CD4-positive, alpha-beta T cell (primary cell): ENCODE data around the gene STPG4. TPM values are rescaled to one million over a fixed set of nuclear protein-coding genes. Genes with fewer than 3 reads are reported as not detected.

Source experiments
- ATAC-seq: fragments of 200-7000 bp; cut with Tn5 transposase; one replicate; pipeline ENCODE4 v1.10.0; 2022; ENCODE audit warnings: mild to moderate bottlenecking; ENCODE audit not compliant: poor library complexity
- CTCF ChIA-PET: fragments of 350-600 bp; sonication (Branson Sonifier 250); formaldehyde crosslinking; loops from one replicate; lab custom pipeline; 2021; ENCODE audit warnings: antibody characterized with exemption, inconsistent platforms; lab: Charles Lee
- POLR2A ChIA-PET: fragments of 350-600 bp; sonication (Branson Sonifier 250); formaldehyde crosslinking; loops from one replicate; lab custom pipeline; 2021; ENCODE audit warnings: antibody characterized with exemption, inconsistent platforms; lab: Charles Lee
- DNase-seq, 14 experiments: peaks; one replicate each; pipeline ENCODE4 v3.0.0-alpha.2; 2013 to 2020; ENCODE audit warnings: mixed read lengths in 2 of 14
- H3K27ac ChIP-seq, 2 donors: one replicate each; pipeline versions ENCODE4 v1.5.1 to v1.7.0; 2013; ENCODE audit warnings: low read length in 2 of 2, low read depth in 1 of 2, mild to moderate bottlenecking in 1 of 2
- H3K27me3 ChIP-seq, 2 experiments: 1 replicate in 1 of 2; 2 replicates in 1 of 2; pipeline versions ENCODE4 v1.6.1 to v1.7.0; 2013; ENCODE audit warnings: low read length in 2 of 2, control low read depth in 1 of 2, mild to moderate bottlenecking in 1 of 2, moderate library complexity in 1 of 2; ENCODE audit not compliant: insufficient read depth in 2 of 2, control insufficient read depth in 1 of 2
- H3K36me3 ChIP-seq: one replicate; pipeline ENCODE4 v1.6.1; 2013; ENCODE audit warnings: low read length, control low read depth; ENCODE audit not compliant: insufficient read depth
- H3K4me1 ChIP-seq: one replicate; pipeline ENCODE4 v1.6.1; 2013; ENCODE audit warnings: low read length, control low read depth; ENCODE audit not compliant: insufficient read depth
- H3K4me3 ChIP-seq: one replicate; pipeline ENCODE4 v1.5.1; 2013; ENCODE audit warnings: mild to moderate bottlenecking, low read length, moderate library complexity
- H3K9me3 ChIP-seq, 2 experiments: 1 replicate in 1 of 2; 2 replicates in 1 of 2; pipeline versions ENCODE4 v1.6.1 to v1.7.0; 2013; ENCODE audit warnings: low read length in 2 of 2, mild to moderate bottlenecking in 2 of 2, control low read depth in 1 of 2, moderate library complexity in 1 of 2; ENCODE audit not compliant: control insufficient read depth in 1 of 2, insufficient read depth in 1 of 2
- H3K27ac Mint-ChIP-seq: one replicate; pipeline ENCODE4 v1.8.0; 2020; ENCODE audit warnings: mixed read lengths
- H3K27me3 Mint-ChIP-seq: one replicate; pipeline ENCODE4 v1.8.0; 2021; ENCODE audit warnings: mixed read lengths
- H3K36me3 Mint-ChIP-seq: one replicate; pipeline ENCODE4 v1.8.0; 2021; ENCODE audit warnings: low read depth, mixed read lengths
- H3K4me1 Mint-ChIP-seq: one replicate; pipeline ENCODE4 v1.8.0; 2021; ENCODE audit warnings: low read depth, mixed read lengths
- H3K4me3 Mint-ChIP-seq: one replicate; pipeline ENCODE4 v1.8.0; 2020; ENCODE audit warnings: mild to moderate bottlenecking, mixed read lengths
- H3K9me3 Mint-ChIP-seq: one replicate; pipeline ENCODE4 v1.8.0; 2020; ENCODE audit warnings: mixed read lengths
- CTCF ChIP-seq: fragments of 200-600 bp; IDR thresholded peaks from one replicate; pipeline ENCODE4 v1.8.0; 2022; ENCODE audit warnings: antibody characterized with exemption, mild to moderate bottlenecking
- intact Hi-C, 2 experiments: fragments of 100-400 bp; cut with DNase I in 1 of 2; cut with micrococcal nuclease in 1 of 2; formaldehyde crosslinking; loops; one replicate each; pipeline versions ENCODE4 v1.15.1 to v1.9.0; 2023 to 2025; cut with DNase I, micrococcal nuclease
- total RNA-seq, 174 experiments: library from RNA in 2 of 174; stranded (reverse) in 2 of 174; gene quantifications; one replicate each; pipeline ENCODE4 v1.2.3 and lab custom pipeline; 2021 to 2026

Gene STPG4
- total RNA-seq, 2 experiments from 2014 or later: not detected

- CTCF ChIA-PET: no interaction called here
- no peak overlapping the region for H3K27ac ChIP-seq
- H3K27ac Mint-ChIP-seq: no peak overlapping the region
Observed at GRCh38 chr2:47043142-47043890, 111.8 kb downstream of the STPG4 start.

GRCh38 chr2:47041891-47042684 lies 113.0 kb downstream of the STPG4 start:
- H3K36me3 Mint-ChIP-seq: peaks cover 74% of the 10 kb centered on the region
- H3K36me3 ChIP-seq: peaks cover 77% of the 10 kb centered on the region

More at GRCh38 chr2:47043142-47043890, 111.8 kb downstream of the STPG4 start:
- TF ChIP-seq CTCF: no peak
- Mint-ChIP-seq H3K4me3 (no peak overlapping the region), H3K36me3 (peaks cover 80% of the 10 kb centered on the region), H3K9me3 (no peaks in the 10 kb centered on the region), H3K4me1 (no peaks in the 10 kb centered on the region), H3K27me3 (no peaks in the 10 kb centered on the region)
- intact Hi-C loops: no loop called here
- no peak overlapping the region for H3K4me3 ChIP-seq
- no peaks in the 10 kb centered on the region for H3K9me3 ChIP-seq
- H3K27me3 ChIP-seq: no peaks in the 10 kb centered on the region
- ATAC-seq (no peak), DNase-seq (no peak)
- peaks cover 80% of the 10 kb centered on the region for H3K36me3 ChIP-seq
- POLR2A ChIA-PET: no interaction called here
- no peaks in the 10 kb centered on the region for H3K4me1 ChIP-seq

GRCh38 chr2:47041063-47041462 lies 114.0 kb downstream of the STPG4 start:
- ChIA-PET CTCF (no interaction called here), POLR2A (no interaction called here)
- peaks cover 74% of the 10 kb centered on the region for H3K36me3 Mint-ChIP-seq
- Histone ChIP-seq H3K27ac (no peak overlapping the region), H3K27me3 (no peaks in the 10 kb centered on the region), H3K4me3 (no peak overlapping the region), H3K9me3 (no peaks in the 10 kb centered on the region), H3K36me3 (peaks cover 75% of the 10 kb centered on the region), H3K4me1 (no peaks in the 10 kb centered on the region)
- H3K9me3 Mint-ChIP-seq: no peaks in the 10 kb centered on the region
- no peak for DNase-seq
- ATAC-seq: no peak
- H3K4me1 Mint-ChIP-seq: peaks cover 5% of the 10 kb centered on the region
- no peak overlapping the region for H3K27ac Mint-ChIP-seq
- no peak overlapping the region for H3K4me3 Mint-ChIP-seq
- intact Hi-C loops: no loop called here
- TF ChIP-seq CTCF: no peak
- no peaks in the 10 kb centered on the region for H3K27me3 Mint-ChIP-seq

More at GRCh38 chr2:47041891-47042684, 113.0 kb downstream of the STPG4 start:
- POLR2A ChIA-PET: no interaction called here
- CTCF ChIA-PET: no interaction called here
- no peak for TF ChIP-seq CTCF
- H3K27me3 Mint-ChIP-seq: no peaks in the 10 kb centered on the region
- Histone ChIP-seq H3K9me3 (no peaks in the 10 kb centered on the region), H3K4me1 (no peaks in the 10 kb centered on the region), H3K27ac (no peak overlapping the region), H3K27me3 (no peaks in the 10 kb centered on the region), H3K4me3 (no peak overlapping the region)
- DNase-seq (no peak), ATAC-seq (no peak)
- intact Hi-C loops: no loop called here
- H3K9me3 Mint-ChIP-seq: no peaks in the 10 kb centered on the region
- no peak overlapping the region for H3K4me3 Mint-ChIP-seq
- no peaks in the 10 kb centered on the region for H3K4me1 Mint-ChIP-seq
- H3K27ac Mint-ChIP-seq: peak overlapping the region; percentile 66
